IMR-90 (cell line): ENCODE measurements around the gene CLIC5.

Experiments
- MAZ ChIP-seq: IDR thresholded peaks from 2 replicates; pipeline ENCODE4 v1.6.1; 2012; ENCODE audit warnings: low read depth, mild to moderate bottlenecking, low read length, improper control_type of control experiment, moderate library complexity, borderline replicate concordance
- MXI1 ChIP-seq: IDR thresholded peaks from 2 replicates; pipeline ENCODE4 v1.6.1; 2012; ENCODE audit warnings: low read depth, mild to moderate bottlenecking, low read length, moderate library complexity, borderline replicate concordance
- POLR2A ChIP-seq: IDR thresholded peaks from 2 replicates; pipeline ENCODE4 v1.6.1; 2012; ENCODE audit warnings: mild to moderate bottlenecking, low read depth, low read length
- RAD21 ChIP-seq: IDR thresholded peaks from 2 replicates; pipeline ENCODE4 v1.6.1; 2012; ENCODE audit warnings: low read length, improper control_type of control experiment
- RFX5 ChIP-seq: IDR thresholded peaks from 2 replicates; pipeline ENCODE4 v1.8.0; 2012; ENCODE audit warnings: low read depth, mild to moderate bottlenecking, low read length, moderate library complexity
- SMC3 ChIP-seq: fragments of 150-350 bp; IDR thresholded peaks from 2 replicates; pipeline ENCODE4 v1.6.1; 2016; ENCODE audit warnings: low read depth, mild to moderate bottlenecking, antibody characterized with exemption, low read length, moderate library complexity
- TF ChIP-seq, protein P1 (sequence below): conservative IDR thresholded peaks from 2 replicates; pipeline ENCODE4 v1.5.1; 2012; ENCODE audit warnings: mild to moderate bottlenecking, low read depth, low read length, improper control_type of control experiment
- TF ChIP-seq, protein P2 (sequence below): fragments of 150-350 bp; IDR thresholded peaks from 2 replicates; pipeline ENCODE4 v1.6.1; 2017; ENCODE audit warnings: mild to moderate bottlenecking, antibody characterized with exemption, low read length, low read depth

DNA sequence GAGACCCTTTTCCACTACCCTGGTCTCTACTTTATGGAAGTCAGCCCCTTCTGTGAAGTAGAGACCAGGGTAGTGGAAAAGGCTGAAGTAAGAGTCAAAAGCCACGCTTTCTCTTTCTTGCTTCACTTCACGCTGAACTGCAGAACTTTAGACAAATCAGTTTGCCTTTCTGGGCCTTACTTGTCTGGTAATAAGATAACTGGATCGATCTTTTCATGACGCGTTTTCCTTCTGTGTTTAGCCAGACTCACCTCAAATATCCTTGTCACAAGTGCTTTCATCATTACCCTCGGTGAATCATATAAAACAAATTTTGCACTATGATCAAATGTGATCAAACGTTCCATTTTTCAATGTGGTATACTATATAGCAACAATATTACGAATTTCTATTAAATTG lies 170.7 kb downstream of the CLIC5 start:
- no peak for TF ChIP-seq SMC3
- TF ChIP-seq POLR2A: no peak
- TF ChIP-seq, protein P1, sequence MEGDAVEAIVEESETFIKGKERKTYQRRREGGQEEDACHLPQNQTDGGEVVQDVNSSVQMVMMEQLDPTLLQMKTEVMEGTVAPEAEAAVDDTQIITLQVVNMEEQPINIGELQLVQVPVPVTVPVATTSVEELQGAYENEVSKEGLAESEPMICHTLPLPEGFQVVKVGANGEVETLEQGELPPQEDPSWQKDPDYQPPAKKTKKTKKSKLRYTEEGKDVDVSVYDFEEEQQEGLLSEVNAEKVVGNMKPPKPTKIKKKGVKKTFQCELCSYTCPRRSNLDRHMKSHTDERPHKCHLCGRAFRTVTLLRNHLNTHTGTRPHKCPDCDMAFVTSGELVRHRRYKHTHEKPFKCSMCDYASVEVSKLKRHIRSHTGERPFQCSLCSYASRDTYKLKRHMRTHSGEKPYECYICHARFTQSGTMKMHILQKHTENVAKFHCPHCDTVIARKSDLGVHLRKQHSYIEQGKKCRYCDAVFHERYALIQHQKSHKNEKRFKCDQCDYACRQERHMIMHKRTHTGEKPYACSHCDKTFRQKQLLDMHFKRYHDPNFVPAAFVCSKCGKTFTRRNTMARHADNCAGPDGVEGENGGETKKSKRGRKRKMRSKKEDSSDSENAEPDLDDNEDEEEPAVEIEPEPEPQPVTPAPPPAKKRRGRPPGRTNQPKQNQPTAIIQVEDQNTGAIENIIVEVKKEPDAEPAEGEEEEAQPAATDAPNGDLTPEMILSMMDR: no peak
- TF ChIP-seq MXI1: no peak
- no peak for TF ChIP-seq RAD21
- TF ChIP-seq, protein P2, sequence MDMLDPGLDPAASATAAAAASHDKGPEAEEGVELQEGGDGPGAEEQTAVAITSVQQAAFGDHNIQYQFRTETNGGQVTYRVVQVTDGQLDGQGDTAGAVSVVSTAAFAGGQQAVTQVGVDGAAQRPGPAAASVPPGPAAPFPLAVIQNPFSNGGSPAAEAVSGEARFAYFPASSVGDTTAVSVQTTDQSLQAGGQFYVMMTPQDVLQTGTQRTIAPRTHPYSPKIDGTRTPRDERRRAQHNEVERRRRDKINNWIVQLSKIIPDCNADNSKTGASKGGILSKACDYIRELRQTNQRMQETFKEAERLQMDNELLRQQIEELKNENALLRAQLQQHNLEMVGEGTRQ: no peak
- TF ChIP-seq RFX5: no peak
- no peak for TF ChIP-seq MAZ
